Gastroesophageal sphincter (tissue), 3 donors: ENCODE data around the gene SP7.
"Not testable (repeated sequence)": the region's sequence is repeated elsewhere in the genome, so short reads cannot be mapped to it uniquely, and the experiment has no call there.

ENCODE experiments used
- POLR2AphosphoS5 ChIP-seq: sonication (generic); formaldehyde crosslinking; IDR thresholded peaks from one replicate; pipeline ENCODE4 v1.6.1; 2017; ENCODE audit warnings: antibody characterized with exemption
- TF ChIP-seq, protein P1 (sequence below), 4 experiments: fragments of 200-600 bp in 2 of 4; fragments of 450-650 bp in 2 of 4; sonication (generic) in 1 of 4; IDR thresholded peaks; one replicate each; pipeline ENCODE4 v1.5.1; 2017 to 2019; ENCODE audit warnings: antibody characterized with exemption in 4 of 4, mild to moderate bottlenecking in 2 of 4, moderate library complexity in 2 of 4

DNA sequence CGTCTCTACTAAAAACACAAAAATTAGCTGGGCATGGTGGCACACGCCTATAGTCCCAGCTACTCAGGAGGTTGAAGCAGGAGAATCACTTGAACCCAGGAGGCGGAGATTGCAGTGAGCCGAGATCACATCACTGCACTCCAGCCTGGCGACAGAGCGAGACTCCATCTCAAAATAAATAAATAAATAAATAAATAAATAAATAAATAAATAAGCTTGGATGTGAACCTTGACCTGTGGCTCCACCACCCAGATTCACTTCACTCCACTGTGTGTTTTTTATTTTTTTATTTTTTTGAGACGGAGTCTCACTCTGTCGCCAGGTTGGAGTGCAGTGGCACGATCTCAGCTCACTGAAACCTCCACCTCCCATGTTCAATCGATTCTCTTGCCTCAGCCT lies 25.5 kb upstream of the SP7 start:
- TF ChIP-seq, protein P1, sequence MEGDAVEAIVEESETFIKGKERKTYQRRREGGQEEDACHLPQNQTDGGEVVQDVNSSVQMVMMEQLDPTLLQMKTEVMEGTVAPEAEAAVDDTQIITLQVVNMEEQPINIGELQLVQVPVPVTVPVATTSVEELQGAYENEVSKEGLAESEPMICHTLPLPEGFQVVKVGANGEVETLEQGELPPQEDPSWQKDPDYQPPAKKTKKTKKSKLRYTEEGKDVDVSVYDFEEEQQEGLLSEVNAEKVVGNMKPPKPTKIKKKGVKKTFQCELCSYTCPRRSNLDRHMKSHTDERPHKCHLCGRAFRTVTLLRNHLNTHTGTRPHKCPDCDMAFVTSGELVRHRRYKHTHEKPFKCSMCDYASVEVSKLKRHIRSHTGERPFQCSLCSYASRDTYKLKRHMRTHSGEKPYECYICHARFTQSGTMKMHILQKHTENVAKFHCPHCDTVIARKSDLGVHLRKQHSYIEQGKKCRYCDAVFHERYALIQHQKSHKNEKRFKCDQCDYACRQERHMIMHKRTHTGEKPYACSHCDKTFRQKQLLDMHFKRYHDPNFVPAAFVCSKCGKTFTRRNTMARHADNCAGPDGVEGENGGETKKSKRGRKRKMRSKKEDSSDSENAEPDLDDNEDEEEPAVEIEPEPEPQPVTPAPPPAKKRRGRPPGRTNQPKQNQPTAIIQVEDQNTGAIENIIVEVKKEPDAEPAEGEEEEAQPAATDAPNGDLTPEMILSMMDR (IDR thresholded peaks at IDR 0.05): not testable (repeated sequence)
- TF ChIP-seq POLR2AphosphoS5: not testable (repeated sequence)
